Rectal smooth muscle tissue (tissue), 1 donor: ENCODE results near the gene BPIFB1.

Experiments
- H3K27ac ChIP-seq: one replicate; pipeline ENCODE4 v1.7.0; 2013; ENCODE audit warnings: low read depth, low read length, inconsistent platforms
- H3K27me3 ChIP-seq: one replicate; pipeline ENCODE4 v1.7.0; 2013; ENCODE audit warnings: low read length; ENCODE audit not compliant: control insufficient read depth, insufficient read depth
- H3K36me3 ChIP-seq: one replicate; pipeline ENCODE4 v1.7.0; 2013; ENCODE audit warnings: low read length; ENCODE audit not compliant: control insufficient read depth, insufficient read depth
- H3K4me1 ChIP-seq: one replicate; pipeline ENCODE4 v1.7.0; 2013; ENCODE audit warnings: low read length; ENCODE audit not compliant: control insufficient read depth, insufficient read depth
- H3K4me3 ChIP-seq: one replicate; pipeline ENCODE4 v1.7.0; 2013; ENCODE audit warnings: low read length
- H3K9ac ChIP-seq: one replicate; pipeline ENCODE4 v1.7.0; 2013; ENCODE audit warnings: low read length

BPIFB1 gene

GRCh38 chr20:33308668-33309067, 25.7 kb downstream of the BPIFB1 start:
- no peak overlapping the region for H3K27ac ChIP-seq
- no peaks in the 10 kb centered on the region for H3K27me3 ChIP-seq
- no peak overlapping the region for H3K4me3 ChIP-seq
- H3K4me1 ChIP-seq = no peaks in the 10 kb centered on the region
- no peak overlapping the region for H3K9ac ChIP-seq
- no peaks in the 10 kb centered on the region for H3K36me3 ChIP-seq

- H3K27ac ChIP-seq = no peak overlapping the region
- H3K36me3 ChIP-seq = no peaks in the 10 kb centered on the region
Measured at GRCh38 chr20:33309631-33310030, 26.6 kb downstream of the BPIFB1 start.

GRCh38 chr20:33310327-33310899, 27.4 kb downstream of the BPIFB1 start:
- Histone ChIP-seq H3K36me3 (no peaks in the 10 kb centered on the region), H3K9ac (no peak overlapping the region), H3K4me1 (no peaks in the 10 kb centered on the region), H3K27me3 (no peaks in the 10 kb centered on the region), H3K4me3 (no peak overlapping the region), H3K27ac (no peak overlapping the region)

More at GRCh38 chr20:33309631-33310030, 26.6 kb downstream of the BPIFB1 start:
- Histone ChIP-seq H3K4me3 (no peak overlapping the region), H3K4me1 (no peaks in the 10 kb centered on the region), H3K9ac (no peak overlapping the region), H3K27me3 (no peaks in the 10 kb centered on the region)

GRCh38 chr20:33311011-33311410, 28.0 kb downstream of the BPIFB1 start:
- no peaks in the 10 kb centered on the region for H3K4me1 ChIP-seq
- H3K27ac ChIP-seq = no peak overlapping the region
- no peaks in the 10 kb centered on the region for H3K36me3 ChIP-seq
- H3K9ac ChIP-seq = no peak overlapping the region
- no peaks in the 10 kb centered on the region for H3K27me3 ChIP-seq
- no peak overlapping the region for H3K4me3 ChIP-seq

- Histone ChIP-seq H3K27me3 (no peaks in the 10 kb centered on the region), H3K27ac (no peak overlapping the region), H3K4me3 (no peak overlapping the region), H3K9ac (no peak overlapping the region), H3K36me3 (no peaks in the 10 kb centered on the region), H3K4me1 (no peaks in the 10 kb centered on the region)
Measured at GRCh38 chr20:33311996-33312395, 29.0 kb downstream of the BPIFB1 start.

GRCh38 chr20:33312583-33312982, 29.6 kb downstream of the BPIFB1 start:
- H3K36me3 ChIP-seq = no peaks in the 10 kb centered on the region
- no peaks in the 10 kb centered on the region for H3K4me1 ChIP-seq
- no peak overlapping the region for H3K27ac ChIP-seq
- H3K27me3 ChIP-seq = no peaks in the 10 kb centered on the region
- H3K4me3 ChIP-seq = no peak overlapping the region
- no peak overlapping the region for H3K9ac ChIP-seq

- H3K9ac ChIP-seq = no peak overlapping the region
- no peak overlapping the region for H3K27ac ChIP-seq
- no peak overlapping the region for H3K4me3 ChIP-seq
- no peaks in the 10 kb centered on the region for H3K27me3 ChIP-seq
- no peaks in the 10 kb centered on the region for H3K36me3 ChIP-seq
- H3K4me1 ChIP-seq = no peaks in the 10 kb centered on the region
Measured at GRCh38 chr20:33313686-33314314, 30.8 kb downstream of the BPIFB1 start.

- Histone ChIP-seq H3K36me3 (no peaks in the 10 kb centered on the region), H3K27me3 (no peaks in the 10 kb centered on the region), H3K4me3 (no peak overlapping the region), H3K27ac (no peak overlapping the region), H3K9ac (no peak overlapping the region), H3K4me1 (no peaks in the 10 kb centered on the region)
Measured at GRCh38 chr20:33316343-33316742, 33.3 kb downstream of the BPIFB1 start.

- no peak overlapping the region for H3K9ac ChIP-seq
- H3K4me3 ChIP-seq = no peak overlapping the region
- H3K4me1 ChIP-seq = no peaks in the 10 kb centered on the region
- no peaks in the 10 kb centered on the region for H3K27me3 ChIP-seq
- no peak overlapping the region for H3K27ac ChIP-seq
- no peaks in the 10 kb centered on the region for H3K36me3 ChIP-seq
Measured at GRCh38 chr20:33316958-33317357, 33.9 kb downstream of the BPIFB1 start.

GRCh38 chr20:33317424-33318095, 34.5 kb downstream of the BPIFB1 start:
- no peaks in the 10 kb centered on the region for H3K36me3 ChIP-seq
- H3K27ac ChIP-seq = no peak overlapping the region
- H3K4me3 ChIP-seq = no peak overlapping the region
- no peak overlapping the region for H3K9ac ChIP-seq
- no peaks in the 10 kb centered on the region for H3K4me1 ChIP-seq
- no peaks in the 10 kb centered on the region for H3K27me3 ChIP-seq

- H3K4me3 ChIP-seq = no peak overlapping the region
- H3K27ac ChIP-seq = no peak overlapping the region
- no peak overlapping the region for H3K9ac ChIP-seq
- no peaks in the 10 kb centered on the region for H3K4me1 ChIP-seq
- no peaks in the 10 kb centered on the region for H3K36me3 ChIP-seq
- no peaks in the 10 kb centered on the region for H3K27me3 ChIP-seq
Measured at GRCh38 chr20:33318096-33318429, 35.0 kb downstream of the BPIFB1 start.

GRCh38 chr20:33320006-33320405, 37.0 kb downstream of the BPIFB1 start:
- no peaks in the 10 kb centered on the region for H3K4me1 ChIP-seq
- H3K27ac ChIP-seq = no peak overlapping the region
- H3K36me3 ChIP-seq = no peaks in the 10 kb centered on the region
- no peaks in the 10 kb centered on the region for H3K27me3 ChIP-seq
- no peak overlapping the region for H3K9ac ChIP-seq
- H3K4me3 ChIP-seq = no peak overlapping the region

GRCh38 chr20:33322456-33322855, 39.4 kb downstream of the BPIFB1 start:
- no peaks in the 10 kb centered on the region for H3K36me3 ChIP-seq
- no peaks in the 10 kb centered on the region for H3K27me3 ChIP-seq
- no peaks in the 10 kb centered on the region for H3K4me1 ChIP-seq
- H3K27ac ChIP-seq = no peak overlapping the region
- H3K4me3 ChIP-seq = no peak overlapping the region
- no peak overlapping the region for H3K9ac ChIP-seq
